Effector memory CD4-positive, alpha-beta T cell (primary cell): ENCODE data around the gene OR10P1.

Source experiments
- DNase-seq, 3 donors: peaks; one replicate each; pipeline ENCODE4 v3.0.0-alpha.2; 2020
- H3K27ac ChIP-seq: 2 replicates; pipeline ENCODE4 v1.7.0; 2013; ENCODE audit warnings: mild to moderate bottlenecking, low read length, moderate library complexity; ENCODE audit not compliant: insufficient read depth, poor library complexity, severe bottlenecking
- H3K27me3 ChIP-seq: replicated peaks from 2 replicates; pipeline ENCODE4 v1.7.0; 2013; ENCODE audit warnings: mild to moderate bottlenecking, low read length; ENCODE audit not compliant: insufficient read depth, control insufficient read depth, poor library complexity, severe bottlenecking
- H3K36me3 ChIP-seq: 2 replicates; pipeline ENCODE4 v1.7.0; 2013; ENCODE audit warnings: mild to moderate bottlenecking, low read length, moderate library complexity; ENCODE audit not compliant: control insufficient read depth, insufficient read depth
- H3K4me1 ChIP-seq: 2 replicates; pipeline ENCODE4 v1.7.0; 2013; ENCODE audit warnings: low read length, mild to moderate bottlenecking; ENCODE audit not compliant: control insufficient read depth, insufficient read depth, poor library complexity, severe bottlenecking
- H3K4me3 ChIP-seq: 2 replicates; pipeline ENCODE4 v1.7.0; 2013; ENCODE audit warnings: low read length, low read depth, mild to moderate bottlenecking; ENCODE audit not compliant: insufficient read depth, poor library complexity, severe bottlenecking
- H3K9me3 ChIP-seq: 2 replicates; pipeline ENCODE4 v1.7.0; 2013; ENCODE audit warnings: mild to moderate bottlenecking, low read length, moderate library complexity; ENCODE audit not compliant: control insufficient read depth

OR10P1 gene

DNA sequence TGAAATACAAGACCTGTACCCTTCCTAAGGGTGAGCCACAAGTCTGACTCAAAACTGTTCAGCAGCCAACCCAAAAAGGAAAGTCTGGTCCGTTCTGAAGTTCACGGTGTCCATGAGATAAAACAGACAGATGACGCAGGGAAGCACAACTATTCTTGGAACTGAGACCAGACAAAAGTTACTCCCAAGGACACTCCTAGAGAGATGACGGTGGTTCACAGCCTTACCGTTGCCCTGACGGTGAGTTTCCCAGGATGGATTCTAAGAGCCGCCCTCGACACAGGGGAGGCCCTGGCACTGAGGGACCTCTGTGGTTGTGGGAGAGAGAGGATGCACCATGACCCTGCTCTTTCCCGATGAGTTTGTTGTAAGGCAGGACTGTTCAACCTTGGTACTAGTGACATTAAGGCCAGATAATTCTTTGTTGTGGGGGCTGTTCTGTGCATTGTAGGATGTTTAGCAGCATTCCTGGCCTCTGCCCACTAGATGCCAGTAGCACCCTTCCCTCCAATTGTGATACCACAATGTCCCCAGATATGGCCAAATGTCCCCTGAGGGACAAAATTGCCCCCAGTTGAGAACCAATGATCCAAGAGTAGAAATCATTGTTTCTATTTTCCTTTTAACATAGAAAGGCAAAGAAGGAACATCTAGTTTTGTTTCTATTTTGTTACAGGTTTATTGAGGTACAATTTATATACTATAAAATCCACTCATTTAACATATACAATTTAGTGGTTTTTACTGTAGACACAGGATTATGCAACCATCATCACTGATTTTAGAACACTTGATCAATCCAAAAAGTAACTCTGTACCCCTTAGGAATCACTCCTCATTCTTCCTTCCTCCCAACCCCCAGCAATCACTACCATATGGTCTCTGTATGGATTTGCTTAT, 23.0 kb downstream of the OR10P1 start:
- H3K9me3 ChIP-seq, result no peaks in the 10 kb centered on the region
- H3K4me3 ChIP-seq, result no peak overlapping the region
- no peak for DNase-seq

DNA sequence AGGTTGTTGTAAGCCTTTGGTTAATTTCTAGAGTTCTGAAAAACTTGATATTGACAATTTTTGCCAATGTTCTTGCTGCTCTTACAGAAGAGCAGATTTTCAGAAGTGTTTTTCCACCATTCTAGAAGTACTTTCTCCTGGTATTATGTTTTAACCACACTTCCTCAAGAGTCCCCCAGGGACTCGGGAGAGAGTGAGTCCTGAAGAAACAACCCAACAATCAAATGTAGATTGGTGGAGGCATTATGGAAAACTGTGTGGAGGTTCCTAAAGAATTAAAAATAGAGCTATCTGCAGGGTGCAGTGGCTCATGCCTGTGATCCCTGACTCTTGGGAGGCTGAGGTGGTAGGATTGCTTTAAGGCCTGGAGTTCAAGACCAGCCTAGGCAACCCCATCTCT, 26.7 kb downstream of the OR10P1 start:
- H3K27ac ChIP-seq, result no peak overlapping the region
- H3K9me3 ChIP-seq, result no peaks in the 10 kb centered on the region

More for the DNA sequence above, 23.0 kb downstream of the OR10P1 start:
- Histone ChIP-seq H3K27ac (no peak overlapping the region), H3K4me1 (no peaks in the 10 kb centered on the region), H3K36me3 (no peaks in the 10 kb centered on the region), H3K27me3 (no peaks in the 10 kb centered on the region)

DNA sequence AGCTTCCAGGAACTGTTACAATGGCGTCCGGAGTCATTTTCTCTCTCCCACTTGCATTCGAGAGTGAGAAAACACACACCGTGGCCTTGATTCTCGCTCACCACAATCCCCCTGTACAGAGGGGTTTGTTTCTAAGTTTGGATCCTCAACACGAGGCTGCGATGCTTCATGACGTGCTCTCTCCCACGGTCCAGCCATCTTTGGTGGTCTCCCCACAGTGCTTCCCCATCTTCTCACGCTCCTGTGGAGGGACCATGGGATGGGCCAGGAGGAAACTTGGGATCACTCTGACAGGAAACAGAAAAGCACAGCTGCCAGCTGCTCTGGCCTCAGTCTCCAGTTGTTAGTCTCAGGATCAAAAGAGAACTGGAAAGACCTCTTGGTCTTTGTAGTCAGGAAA, 28.1 kb downstream of the OR10P1 start:
- H3K27ac ChIP-seq, result no peak overlapping the region
- no peaks in the 10 kb centered on the region for H3K4me1 ChIP-seq
- H3K27me3 ChIP-seq, result no peaks in the 10 kb centered on the region
- DNase-seq, result no peak
- no peak overlapping the region for H3K4me3 ChIP-seq
- no peaks in the 10 kb centered on the region for H3K36me3 ChIP-seq
- H3K9me3 ChIP-seq, result no peaks in the 10 kb centered on the region

More for the DNA sequence above, 26.7 kb downstream of the OR10P1 start:
- Histone ChIP-seq H3K4me3 (no peak overlapping the region), H3K4me1 (no peaks in the 10 kb centered on the region), H3K27me3 (no peaks in the 10 kb centered on the region), H3K36me3 (no peaks in the 10 kb centered on the region)
- DNase-seq, result no peak

DNA sequence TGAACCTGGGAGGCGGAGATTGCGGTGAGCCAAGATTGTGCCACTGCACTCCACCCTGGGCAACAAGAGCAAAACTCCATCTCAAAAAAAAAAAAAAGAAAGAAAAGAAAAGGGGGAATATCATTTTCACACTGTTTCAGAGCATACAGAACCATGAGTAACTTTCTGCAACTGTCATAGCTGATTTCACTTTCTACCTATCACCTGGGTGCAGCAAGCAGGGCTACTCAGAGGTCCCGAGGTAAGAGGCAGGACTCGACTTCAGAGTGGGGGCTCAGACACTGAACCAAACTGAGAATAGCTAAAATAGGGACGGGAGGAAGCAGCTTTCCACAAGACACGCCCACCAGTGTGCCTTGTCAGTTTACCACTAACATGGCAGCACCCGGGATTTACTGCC, 29.8 kb downstream of the OR10P1 start:
- Histone ChIP-seq H3K4me1 (no peaks in the 10 kb centered on the region), H3K9me3 (no peaks in the 10 kb centered on the region), H3K27ac (no peak overlapping the region), H3K36me3 (no peaks in the 10 kb centered on the region), H3K4me3 (no peak overlapping the region), H3K27me3 (no peaks in the 10 kb centered on the region)
- no peak for DNase-seq

DNA sequence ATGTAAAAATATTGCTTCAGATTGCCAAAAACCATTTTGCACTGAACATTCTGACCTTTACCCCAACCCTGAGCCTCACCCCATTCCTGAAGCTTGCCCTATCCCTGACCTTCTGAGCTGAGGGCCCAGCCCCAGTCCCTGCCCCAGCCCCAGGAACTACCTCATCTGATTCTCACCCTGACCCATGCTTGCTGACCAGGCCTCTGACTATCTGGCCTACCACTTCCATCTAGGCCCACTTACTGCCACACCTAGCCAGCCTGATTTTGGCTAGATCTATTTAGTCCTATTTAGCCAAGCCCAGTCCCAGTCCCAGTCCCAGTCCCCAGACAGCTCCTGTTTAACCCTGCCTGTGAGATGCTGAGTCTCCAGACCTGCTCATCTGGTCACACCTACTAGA, 33.6 kb downstream of the OR10P1 start:
- Histone ChIP-seq H3K27ac (no peak overlapping the region), H3K36me3 (no peaks in the 10 kb centered on the region), H3K27me3 (no peaks in the 10 kb centered on the region), H3K4me1 (no peaks in the 10 kb centered on the region), H3K9me3 (no peaks in the 10 kb centered on the region), H3K4me3 (no peak overlapping the region)
- no peak for DNase-seq

DNA sequence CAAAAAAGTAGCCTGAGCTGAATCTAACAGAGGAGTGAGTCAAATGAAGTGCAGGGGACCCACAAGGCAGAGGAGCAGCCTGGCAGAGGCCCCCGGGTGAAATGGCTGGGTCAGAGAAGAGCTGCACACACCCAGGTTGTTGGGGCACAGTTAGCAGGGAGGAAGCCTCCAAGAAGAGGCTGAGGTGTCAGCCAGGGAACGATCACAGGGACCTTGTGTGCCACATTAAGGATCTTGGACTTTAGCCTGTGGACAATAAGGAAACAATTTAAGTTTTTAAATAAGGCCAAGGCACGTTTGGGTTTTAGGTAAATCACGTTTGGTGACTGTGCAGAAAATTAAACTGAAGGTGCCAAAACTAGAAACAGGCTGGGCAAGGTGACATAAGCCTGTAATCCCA, 35.1 kb downstream of the OR10P1 start:
- Histone ChIP-seq H3K4me1 (no peaks in the 10 kb centered on the region), H3K9me3 (no peaks in the 10 kb centered on the region), H3K4me3 (no peak overlapping the region)

DNA sequence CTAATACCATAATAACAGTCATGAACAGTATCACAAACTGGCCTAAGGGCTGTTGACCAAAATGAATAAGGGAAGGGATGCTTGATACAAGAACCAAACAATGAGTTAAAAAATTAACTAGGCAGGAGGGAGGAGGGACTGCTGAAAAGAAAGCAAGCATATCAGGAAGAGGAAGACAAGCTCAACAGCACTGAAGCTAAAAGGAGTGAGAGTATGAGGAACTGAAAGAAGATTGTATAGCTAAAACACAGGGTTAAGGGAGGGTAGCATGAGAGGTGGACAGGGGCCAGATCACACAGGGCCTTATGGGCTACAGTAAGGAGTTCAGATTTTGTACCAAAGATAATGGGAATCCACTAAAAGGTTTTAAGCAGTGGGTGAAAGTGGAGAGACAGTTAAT, 36.9 kb downstream of the OR10P1 start:
- Histone ChIP-seq H3K36me3 (no peaks in the 10 kb centered on the region), H3K4me1 (no peaks in the 10 kb centered on the region), H3K9me3 (no peaks in the 10 kb centered on the region), H3K4me3 (no peak overlapping the region), H3K27me3 (no peaks in the 10 kb centered on the region), H3K27ac (no peak overlapping the region)
- no peak for DNase-seq

More for the DNA sequence above, 35.1 kb downstream of the OR10P1 start:
- no peaks in the 10 kb centered on the region for H3K36me3 ChIP-seq
- H3K27me3 ChIP-seq, result no peaks in the 10 kb centered on the region
- no peak for DNase-seq
- no peak overlapping the region for H3K27ac ChIP-seq

DNA sequence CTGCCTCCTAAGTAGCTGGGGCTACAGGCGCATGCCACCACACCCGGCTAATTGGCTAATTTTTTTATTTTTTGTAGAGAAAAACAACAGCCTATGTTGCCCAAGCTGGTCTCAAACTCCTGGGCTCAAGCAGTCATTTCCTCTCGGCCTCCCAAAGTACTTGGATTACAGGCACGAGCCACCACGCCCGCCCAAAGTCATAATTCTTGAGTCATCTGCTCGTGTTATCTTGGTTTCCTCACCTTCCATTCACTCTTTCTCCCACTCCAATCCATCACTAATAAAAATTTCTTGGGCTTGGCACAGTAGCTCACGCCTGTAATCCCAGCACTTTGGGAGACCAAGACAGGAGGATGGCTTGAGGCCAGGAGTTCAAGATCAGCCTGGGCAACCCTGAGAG, 39.0 kb downstream of the OR10P1 start:
- Histone ChIP-seq H3K27ac (no peak overlapping the region), H3K36me3 (no peaks in the 10 kb centered on the region), H3K4me1 (no peaks in the 10 kb centered on the region), H3K4me3 (no peak overlapping the region), H3K9me3 (no peaks in the 10 kb centered on the region), H3K27me3 (peaks cover 3% of the 10 kb centered on the region)
- no peak for DNase-seq

DNA sequence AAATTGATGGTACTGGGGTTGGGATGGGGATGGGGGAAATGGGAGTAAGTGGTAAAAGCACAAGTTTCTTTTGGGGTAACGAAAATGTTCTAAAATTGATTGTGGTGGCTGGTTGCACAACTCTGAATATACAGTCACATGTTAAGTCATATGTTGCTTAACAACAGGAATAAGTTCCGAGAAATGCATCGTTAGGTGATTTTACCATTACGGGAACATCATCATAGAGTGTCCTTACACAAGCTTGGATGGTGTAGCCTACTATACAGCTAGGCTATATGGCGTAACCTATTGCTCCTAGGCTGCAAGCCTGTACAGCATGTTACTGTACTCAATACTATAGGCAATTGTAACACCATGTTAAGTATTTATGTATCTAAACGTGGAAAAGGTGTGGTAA, 40.0 kb downstream of the OR10P1 start:
- H3K9me3 ChIP-seq, result no peaks in the 10 kb centered on the region
- no peak overlapping the region for H3K27ac ChIP-seq
- no peaks in the 10 kb centered on the region for H3K36me3 ChIP-seq
- peaks cover 9% of the 10 kb centered on the region for H3K27me3 ChIP-seq
- no peak for DNase-seq
- H3K4me1 ChIP-seq, result no peaks in the 10 kb centered on the region
- no peak overlapping the region for H3K4me3 ChIP-seq

DNA sequence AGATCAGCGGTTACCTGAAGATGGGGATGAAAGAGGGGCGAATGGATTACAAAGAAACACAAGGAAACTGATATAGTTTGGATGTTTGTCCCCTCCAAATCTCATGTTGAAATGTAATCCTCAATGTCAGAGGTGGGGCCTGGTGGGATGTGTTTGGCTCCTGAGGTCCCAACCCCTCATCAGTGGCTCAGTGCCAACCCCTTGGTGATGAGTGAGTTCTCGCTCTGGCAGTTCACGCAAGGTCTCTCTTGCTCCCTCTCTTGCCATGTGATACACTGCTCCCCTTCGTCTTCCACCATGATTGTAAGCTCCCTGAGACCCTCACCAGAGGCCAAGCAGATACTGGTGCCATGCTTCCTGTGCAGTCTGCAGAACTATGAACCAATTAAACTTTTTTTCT, 43.0 kb downstream of the OR10P1 start:
- H3K27ac ChIP-seq, result no peak overlapping the region
- DNase-seq, result no peak
- no peaks in the 10 kb centered on the region for H3K9me3 ChIP-seq
- H3K4me3 ChIP-seq, result no peak overlapping the region
- no peaks in the 10 kb centered on the region for H3K36me3 ChIP-seq
- H3K27me3 ChIP-seq, result peaks cover 10% of the 10 kb centered on the region
- H3K4me1 ChIP-seq, result no peaks in the 10 kb centered on the region
